Measurements from ENCODE around the gene MKNK2. TPM values are rescaled to one million over a fixed set of nuclear protein-coding genes. Genes with fewer than 3 reads are reported as not detected.

Gene MKNK2
- total and polyA plus RNA-seq, 4 donors, result 107 to 333 (median 160) TPM

GRCh38 chr19:2016041-2016807, 34.8 kb downstream of the MKNK2 start:
- TF ChIP-seq CTCF (IDR thresholded peaks at IDR 0.05; ENCODE audit: control extremely low read depth, extremely low read depth), result no peak
- no peak overlapping the region for H3K9ac ChIP-seq (ENCODE audit: insufficient read depth in 1 of 2, low read length in 2 of 2)
- peak; percentile 70 for ATAC-seq (ENCODE audit: insufficient read depth, low FRiP score)
- H3K9me3 ChIP-seq (ENCODE audit: control insufficient read depth in 4 of 4, insufficient read depth in 3 of 4, low read length in 3 of 4), result no peaks in the 10 kb centered on the region
- no peaks in the 10 kb centered on the region for H3K27me3 ChIP-seq (ENCODE audit: control insufficient read depth in 3 of 3, insufficient read depth in 3 of 3, low read length in 2 of 3)
- H3K36me3 ChIP-seq (ENCODE audit: control insufficient read depth in 4 of 4, insufficient read depth in 4 of 4, low read length in 4 of 4), result peaks cover 0 to 2% (median 0%) of the 10 kb centered on the region in 4 donors
- H3K27ac ChIP-seq (ENCODE audit: low read depth in 1 of 2, low read length in 1 of 2), result peak overlapping the region in 1 of 2 donors; percentile 77
- peak; percentile 72 to 85 (median 73) for DNase-seq
- peaks cover 0 to 7% (median 0%) of the 10 kb centered on the region in 5 donors for H3K4me1 ChIP-seq (ENCODE audit: control insufficient read depth in 5 of 5, insufficient read depth in 5 of 5, low read length in 5 of 5)
- no peak overlapping the region for H3K4me3 ChIP-seq
- 65 to 73% methylated on average over 23 of the region's 23 CpGs for WGBS, 2 donors

GRCh38 chr19:2015608-2015950, 35.5 kb downstream of the MKNK2 start, which contains the start of gene BTBD2:
TSS of gene BTBD2 (minus strand) at chr19:2015714. CDS start at chr19:2015703, 11 bp downstream.
- Histone ChIP-seq H3K36me3 (ENCODE audit: control insufficient read depth in 4 of 4, insufficient read depth in 4 of 4, low read length in 4 of 4) (peaks cover 0 to 2% (median 0%) of the 10 kb centered on the region in 4 donors), H3K9ac (ENCODE audit: insufficient read depth in 1 of 2, low read length in 2 of 2) (no peak within 1 kb of the TSS), H3K27me3 (ENCODE audit: control insufficient read depth in 3 of 3, insufficient read depth in 3 of 3, low read length in 2 of 3) (no peaks in the 10 kb centered on the region), H3K27ac (ENCODE audit: low read depth in 1 of 2, low read length in 1 of 2) (peak within 1 kb of the TSS; percentile 34 to 81), H3K9me3 (ENCODE audit: control insufficient read depth in 4 of 4, insufficient read depth in 3 of 4, low read length in 3 of 4) (no peaks in the 10 kb centered on the region), H3K4me3 (peak within 1 kb of the TSS; percentile 76), H3K4me1 (ENCODE audit: control insufficient read depth in 5 of 5, insufficient read depth in 5 of 5, low read length in 5 of 5) (peaks cover 0 to 7% (median 0%) of the 10 kb centered on the region in 5 donors)
- no peak for ATAC-seq (ENCODE audit: insufficient read depth, low FRiP score)
- WGBS, 2 donors, result 0 to 2% methylated on average over 9 to 19 of the region's 20 CpGs
- peak; percentile 74 to 92 (median 75) for DNase-seq
- no peak for TF ChIP-seq CTCF (IDR thresholded peaks at IDR 0.05; ENCODE audit: control extremely low read depth, extremely low read depth)

- no peak for TF ChIP-seq CTCF (IDR thresholded peaks at IDR 0.05; ENCODE audit: control extremely low read depth, extremely low read depth)
- Histone ChIP-seq H3K27ac (ENCODE audit: low read depth in 1 of 2, low read length in 1 of 2) (peak overlapping the region; percentile 34 to 81), H3K9ac (ENCODE audit: insufficient read depth in 1 of 2, low read length in 2 of 2) (no peak overlapping the region), H3K4me1 (ENCODE audit: control insufficient read depth in 5 of 5, insufficient read depth in 5 of 5, low read length in 5 of 5) (peaks cover 0 to 7% (median 0%) of the 10 kb centered on the region in 5 donors), H3K36me3 (ENCODE audit: control insufficient read depth in 4 of 4, insufficient read depth in 4 of 4, low read length in 4 of 4) (peaks cover 0 to 2% (median 0%) of the 10 kb centered on the region in 4 donors), H3K9me3 (ENCODE audit: control insufficient read depth in 4 of 4, insufficient read depth in 3 of 4, low read length in 3 of 4) (no peaks in the 10 kb centered on the region), H3K4me3 (peak overlapping the region; percentile 76), H3K27me3 (ENCODE audit: control insufficient read depth in 3 of 3, insufficient read depth in 3 of 3, low read length in 2 of 3) (no peaks in the 10 kb centered on the region)
- peak in 1 of 3 donors; percentile 38 for DNase-seq
- no peak for ATAC-seq (ENCODE audit: insufficient read depth, low FRiP score)
- WGBS, 2 donors, result 11 to 30% methylated on average over 28 to 74 of the region's 74 CpGs
These were observed 36.1 kb downstream of the MKNK2 start for GRCh38 chr19:2014731-2015607.
